K562 (cell line): Measurements from ENCODE around the gene GPR183. TPM values are rescaled to one million over a fixed set of nuclear protein-coding genes. Genes with fewer than 3 reads are reported as not detected.

Experiments
- ARID1B ChIP-seq: fragments of 450-650 bp; IDR thresholded peaks from 2 replicates; pipeline ENCODE4 v1.6.1; 2016; ENCODE audit warnings: antibody characterized with exemption, mild to moderate bottlenecking, inconsistent platforms
- ATF7 ChIP-seq: fragments of 450-650 bp; IDR thresholded peaks from 2 replicates; pipeline ENCODE4 v1.7.1; 2014; ENCODE audit warnings: mild to moderate bottlenecking, moderate library complexity
- BRD9 ChIP-seq: fragments of 450-650 bp; IDR thresholded peaks from 2 replicates; pipeline ENCODE4 v1.6.1; 2018; ENCODE audit warnings: low read depth; ENCODE audit not compliant: partially characterized antibody
- CREM ChIP-seq: IDR thresholded peaks from 2 replicates; pipeline ENCODE4 v1.6.1; 2014; ENCODE audit warnings: antibody characterized with exemption, low read depth
- EP400 ChIP-seq: fragments of 450-650 bp; IDR thresholded peaks from 2 replicates; pipeline ENCODE4 v1.6.1; 2017; ENCODE audit warnings: antibody characterized with exemption, mild to moderate bottlenecking, moderate library complexity
- KDM1A ChIP-seq, 2 experiments: fragments of 450-650 bp; IDR thresholded peaks; 2 replicates each; pipeline ENCODE4 v1.6.1; 2016; ENCODE audit warnings: mild to moderate bottlenecking in 2 of 2
- MAFF ChIP-seq: IDR thresholded peaks from 2 replicates; pipeline ENCODE4 v1.6.1; 2012; ENCODE audit warnings: low read length, improper control_type of control experiment
- SETDB1 ChIP-seq: IDR thresholded peaks from one replicate; pipeline ENCODE4 v1.6.1; 2012; ENCODE audit warnings: low read length, control low read depth, inconsistent platforms
- SIN3B ChIP-seq: fragments of 450-650 bp; IDR thresholded peaks from 2 replicates; pipeline ENCODE4 v1.6.1; 2017; ENCODE audit warnings: low read depth, mild to moderate bottlenecking, moderate library complexity
- ZNF274 ChIP-seq: IDR thresholded peaks from 2 replicates; pipeline ENCODE4 v1.6.1; 2011; ENCODE audit warnings: low read depth, mild to moderate bottlenecking, low read length, moderate library complexity, borderline replicate concordance
- ZNF316 ChIP-seq: fragments of 450-650 bp; IDR thresholded peaks from 2 replicates; pipeline ENCODE4 v1.6.1; 2016
- ZNF384 ChIP-seq: IDR thresholded peaks from 2 replicates; pipeline ENCODE4 v1.6.1; 2012; ENCODE audit warnings: low read depth, low read length, improper control_type of control experiment
- polyA plus RNA-seq, 8 experiments: library from polyadenylated mRNA; depleted of rRNA in 4 of 8; stranded (reverse) in 5 of 8; unstranded in 3 of 8; fragments of >200 nt; fragmentation: Nextera tagmentation in 2 of 8; fragmentation: Illumina TruSeq in 1 of 8; extraction: Ambion mirVana in 2 of 8; extraction: Trizol in 1 of 8; gene quantifications; 2 replicates each; pipeline versions ENCODE4 v1.2.1 to v1.2.3, GENCODE V29; 2011 to 2014; ENCODE audit warnings: inconsistent platforms in 1 of 8, missing spikeins in 1 of 8
- total RNA-seq, 7 experiments: library from RNA; depleted of rRNA in 6 of 7; stranded (reverse); fragments of >200 nt in 6 of 7; fragmentation: Illumina TruSeq in 2 of 7; extraction: Trizol in 2 of 7; gene quantifications; 2 replicates each; pipeline versions ENCODE4 v1.2.1 to v1.2.3, GENCODE V29; 2011 to 2021; ENCODE audit warnings: low replicate concordance in 1 of 7
- TF ChIP-seq, protein P1 (sequence below), 3 experiments: fragments of 200-800 bp in 1 of 3; sonication (Bioruptor generic) in 1 of 3; sonication (generic) in 1 of 3; formaldehyde crosslinking in 1 of 3; IDR thresholded peaks; 2 replicates each; pipeline versions ENCODE4 v1.6.1 to v1.8.0; 2016 to 2022; ENCODE audit warnings: mild to moderate bottlenecking in 2 of 3, missing compliant biosample characterization in 2 of 3, missing genetic modification characterization in 2 of 3, missing genetic modification reagents in 1 of 3
- TF ChIP-seq, protein P2 (sequence below): fragments of 200-800 bp; sonication (Bioruptor generic); IDR thresholded peaks from 2 replicates; pipeline ENCODE4 v1.6.1; 2017; ENCODE audit warnings: missing genetic modification characterization, missing compliant biosample characterization
- TF ChIP-seq, protein P3 (sequence below), 2 experiments: fragments of 450-650 bp in 1 of 2; sonication (generic) in 1 of 2; formaldehyde crosslinking in 1 of 2; IDR thresholded peaks; 2 replicates each; pipeline versions ENCODE4 v1.7.1 to v1.9.0; 2016 to 2022; ENCODE audit warnings: inconsistent platforms in 1 of 2, mild to moderate bottlenecking in 1 of 2, missing genetic modification reagents in 1 of 2
- TF ChIP-seq, protein P4 (sequence below), 2 experiments: fragments of 250-450 bp in 1 of 2; fragments of 450-650 bp in 1 of 2; sonication (Bioruptor Pico) in 1 of 2; IDR thresholded peaks; 2 replicates each; pipeline versions ENCODE4 v1.6.1 to v1.8.0; 2016 to 2021; ENCODE audit warnings: mild to moderate bottlenecking in 2 of 2, moderate library complexity in 2 of 2, missing compliant biosample characterization in 1 of 2, missing genetic modification characterization in 1 of 2

The GPR183 gene
- total and polyA plus RNA-seq, 9 of the 15 experiments (the other 6 are each of a cell fraction or from before 2014, with no cell fraction given), result 1.3 to 10.2 (median 3.7) TPM

DNA sequence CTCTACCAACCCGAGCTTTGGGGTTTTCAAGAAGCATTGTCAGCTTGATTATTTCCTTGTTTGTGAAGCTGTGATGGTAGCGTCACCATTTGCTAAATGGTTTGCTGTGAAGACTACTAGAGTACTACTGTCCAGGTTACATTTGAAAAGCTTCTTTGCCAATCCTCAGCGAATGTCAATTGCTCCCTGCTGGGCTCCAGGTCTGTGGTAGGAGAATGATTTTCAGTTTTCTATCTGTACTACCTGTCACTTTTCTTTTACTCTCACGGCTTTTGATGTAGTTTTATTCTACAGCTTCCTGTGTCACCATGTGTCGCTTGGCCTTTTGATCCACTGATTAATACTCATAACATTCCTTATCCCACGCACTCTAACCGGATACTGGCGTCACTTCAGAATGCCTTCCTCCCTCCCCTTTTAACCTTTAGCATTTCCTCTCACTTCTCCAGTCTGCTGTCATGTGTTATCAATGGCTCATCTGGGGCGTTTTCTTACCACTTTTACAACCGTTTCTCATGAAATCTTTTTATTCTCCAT, 7.5 kb upstream of the GPR183 start (continued):
- no peak for TF ChIP-seq SIN3B
- TF ChIP-seq CREM, result peak; percentile 71
- TF ChIP-seq, protein P1, sequence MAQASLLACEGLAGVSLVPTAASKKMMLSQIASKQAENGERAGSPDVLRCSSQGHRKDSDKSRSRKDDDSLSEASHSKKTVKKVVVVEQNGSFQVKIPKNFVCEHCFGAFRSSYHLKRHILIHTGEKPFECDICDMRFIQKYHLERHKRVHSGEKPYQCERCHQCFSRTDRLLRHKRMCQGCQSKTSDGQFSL (CRISPR knock-in tag; IDR thresholded peaks at IDR 0.05), result no peak
- TF ChIP-seq, protein P1 (tag; IDR thresholded peaks at IDR 0.05), result no peak
- TF ChIP-seq ZNF274, result no peak
- TF ChIP-seq BRD9, result no peak
- TF ChIP-seq EP400, result 0 out of 2 replicates have a peak, but pooled peaks have one; percentile 35
- no peak for TF ChIP-seq ZNF384
- TF ChIP-seq ZNF316, result no peak
- peak; percentile 69 for TF ChIP-seq ARID1B
- no peak for TF ChIP-seq SETDB1
- TF ChIP-seq, protein P2, sequence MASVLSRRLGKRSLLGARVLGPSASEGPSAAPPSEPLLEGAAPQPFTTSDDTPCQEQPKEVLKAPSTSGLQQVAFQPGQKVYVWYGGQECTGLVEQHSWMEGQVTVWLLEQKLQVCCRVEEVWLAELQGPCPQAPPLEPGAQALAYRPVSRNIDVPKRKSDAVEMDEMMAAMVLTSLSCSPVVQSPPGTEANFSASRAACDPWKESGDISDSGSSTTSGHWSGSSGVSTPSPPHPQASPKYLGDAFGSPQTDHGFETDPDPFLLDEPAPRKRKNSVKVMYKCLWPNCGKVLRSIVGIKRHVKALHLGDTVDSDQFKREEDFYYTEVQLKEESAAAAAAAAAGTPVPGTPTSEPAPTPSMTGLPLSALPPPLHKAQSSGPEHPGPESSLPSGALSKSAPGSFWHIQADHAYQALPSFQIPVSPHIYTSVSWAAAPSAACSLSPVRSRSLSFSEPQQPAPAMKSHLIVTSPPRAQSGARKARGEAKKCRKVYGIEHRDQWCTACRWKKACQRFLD (CRISPR knock-in tag), result peak; percentile 50; the same call in 1 of the 2 replicates
- TF ChIP-seq, protein P3, sequence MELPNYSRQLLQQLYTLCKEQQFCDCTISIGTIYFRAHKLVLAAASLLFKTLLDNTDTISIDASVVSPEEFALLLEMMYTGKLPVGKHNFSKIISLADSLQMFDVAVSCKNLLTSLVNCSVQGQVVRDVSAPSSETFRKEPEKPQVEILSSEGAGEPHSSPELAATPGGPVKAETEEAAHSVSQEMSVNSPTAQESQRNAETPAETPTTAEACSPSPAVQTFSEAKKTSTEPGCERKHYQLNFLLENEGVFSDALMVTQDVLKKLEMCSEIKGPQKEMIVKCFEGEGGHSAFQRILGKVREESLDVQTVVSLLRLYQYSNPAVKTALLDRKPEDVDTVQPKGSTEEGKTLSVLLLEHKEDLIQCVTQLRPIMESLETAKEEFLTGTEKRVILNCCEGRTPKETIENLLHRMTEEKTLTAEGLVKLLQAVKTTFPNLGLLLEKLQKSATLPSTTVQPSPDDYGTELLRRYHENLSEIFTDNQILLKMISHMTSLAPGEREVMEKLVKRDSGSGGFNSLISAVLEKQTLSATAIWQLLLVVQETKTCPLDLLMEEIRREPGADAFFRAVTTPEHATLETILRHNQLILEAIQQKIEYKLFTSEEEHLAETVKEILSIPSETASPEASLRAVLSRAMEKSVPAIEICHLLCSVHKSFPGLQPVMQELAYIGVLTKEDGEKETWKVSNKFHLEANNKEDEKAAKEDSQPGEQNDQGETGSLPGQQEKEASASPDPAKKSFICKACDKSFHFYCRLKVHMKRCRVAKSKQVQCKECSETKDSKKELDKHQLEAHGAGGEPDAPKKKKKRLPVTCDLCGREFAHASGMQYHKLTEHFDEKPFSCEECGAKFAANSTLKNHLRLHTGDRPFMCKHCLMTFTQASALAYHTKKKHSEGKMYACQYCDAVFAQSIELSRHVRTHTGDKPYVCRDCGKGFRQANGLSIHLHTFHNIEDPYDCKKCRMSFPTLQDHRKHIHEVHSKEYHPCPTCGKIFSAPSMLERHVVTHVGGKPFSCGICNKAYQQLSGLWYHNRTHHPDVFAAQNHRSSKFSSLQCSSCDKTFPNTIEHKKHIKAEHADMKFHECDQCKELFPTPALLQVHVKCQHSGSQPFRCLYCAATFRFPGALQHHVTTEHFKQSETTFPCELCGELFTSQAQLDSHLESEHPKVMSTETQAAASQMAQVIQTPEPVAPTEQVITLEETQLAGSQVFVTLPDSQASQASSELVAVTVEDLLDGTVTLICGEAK (IDR thresholded peaks at IDR 0.05), result peak; percentile 39; the same call in 1 of the 2 replicates
- TF ChIP-seq, protein P3 (CRISPR knock-in tag; IDR thresholded peaks at IDR 0.05), result no peak
- TF ChIP-seq KDM1A (IDR thresholded peaks at IDR 0.05), result peak in 1 of 2 experiments; percentile 47; a peak in 1 of 4 replicates
- TF ChIP-seq ATF7, result 0 out of 2 replicates have a peak, but pooled peaks have one; percentile 31
- TF ChIP-seq, protein P4, sequence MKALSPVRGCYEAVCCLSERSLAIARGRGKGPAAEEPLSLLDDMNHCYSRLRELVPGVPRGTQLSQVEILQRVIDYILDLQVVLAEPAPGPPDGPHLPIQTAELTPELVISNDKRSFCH (CRISPR knock-in tag; IDR thresholded peaks at IDR 0.05), result no peak
- TF ChIP-seq, protein P4 (tag; IDR thresholded peaks at IDR 0.05), result peak; percentile 69; the same call in 1 of the 2 replicates
- no peak for TF ChIP-seq MAFF
